OCI-LY7 (cell line): ENCODE results near the gene MYO18A.

Experiments
- CTCF ChIP-seq: fragments of 200-600 bp; sonication (generic); conservative IDR thresholded peaks from 2 replicates; pipeline ENCODE4 v1.5.1; 2014; ENCODE audit warnings: mild to moderate bottlenecking, antibody characterized with exemption, low read length, moderate library complexity, mixed read lengths
- EZH2phosphoT487 ChIP-seq: fragments of 200-600 bp; sonication (generic); IDR thresholded peaks from 2 replicates; pipeline ENCODE4 v1.6.1; 2018; ENCODE audit warnings: low read depth, borderline replicate concordance, mild to moderate bottlenecking, mixed run types, antibody characterized with exemption, low read length, moderate library complexity, mixed read lengths

- TF ChIP-seq CTCF (no peak), EZH2phosphoT487 (no peak)
These were observed 71.2 kb downstream of the MYO18A start for GRCh38 chr17:29108823-29109476.
